Measurements from ENCODE around the gene JADE2.

GRCh38 chr5:134608555-134608954, 83.1 kb downstream of the JADE2 start:
- TF ChIP-seq CTCF (IDR thresholded peaks at IDR 0.05) (no peak), POLR2AphosphoS5 (IDR thresholded peaks at IDR 0.05) (no peak), POLR2A (IDR thresholded peaks at IDR 0.05) (no peak), EP300 (IDR thresholded peaks at IDR 0.05) (no peak)

Data from gastroesophageal sphincter (tissue), 3 donors.